CD8-positive, alpha-beta memory T cell (primary cell): Measurements from ENCODE around the gene FOXQ1. TPM values are rescaled to one million over a fixed set of nuclear protein-coding genes. Genes with fewer than 3 reads are reported as not detected.
A peak's percentile ranks its signal among the peaks of the same experiment; 100 is the strongest.

ENCODE experiments used
- CTCF ChIA-PET: fragments of 350-600 bp; sonication (Branson Sonifier 250); formaldehyde crosslinking; loops from one replicate; lab custom pipeline; 2021; ENCODE audit warnings: antibody characterized with exemption; lab: Charles Lee
- POLR2A ChIA-PET: fragments of 350-600 bp; sonication (Branson Sonifier 250); formaldehyde crosslinking; loops from one replicate; lab custom pipeline; 2021; ENCODE audit warnings: antibody characterized with exemption; lab: Charles Lee
- DNase-seq, 5 donors: peaks; one replicate each; pipeline versions ENCODE4 v3.0.0 to v3.0.0-alpha.2; 2020 to 2022; ENCODE audit warnings: mixed read lengths in 1 of 5
- H3K27ac ChIP-seq: one replicate; pipeline ENCODE4 v1.7.0; 2013; ENCODE audit warnings: low read depth, mild to moderate bottlenecking, low read length, moderate library complexity
- H3K27me3 ChIP-seq: 2 replicates; pipeline ENCODE4 v1.7.0; 2013; ENCODE audit warnings: low read length, mild to moderate bottlenecking; ENCODE audit not compliant: insufficient read depth, poor library complexity, severe bottlenecking
- H3K36me3 ChIP-seq: 2 replicates; pipeline ENCODE4 v1.7.0; 2013; ENCODE audit warnings: mild to moderate bottlenecking, low read length, moderate library complexity; ENCODE audit not compliant: insufficient read depth
- H3K4me1 ChIP-seq: 2 replicates; pipeline ENCODE4 v1.7.0; 2013; ENCODE audit warnings: mild to moderate bottlenecking, low read length, moderate library complexity; ENCODE audit not compliant: insufficient read depth
- H3K4me3 ChIP-seq: 2 replicates; pipeline ENCODE4 v1.7.0; 2013; ENCODE audit warnings: mild to moderate bottlenecking, low read length
- H3K9me3 ChIP-seq: 2 replicates; pipeline ENCODE4 v1.7.0; 2013; ENCODE audit warnings: mild to moderate bottlenecking, low read length
- H3K27ac Mint-ChIP-seq, 8 donors: one replicate each; pipeline ENCODE4 v1.8.0; 2020 to 2021; ENCODE audit warnings: mixed read lengths in 8 of 8, mild to moderate bottlenecking in 6 of 8, inconsistent platforms in 3 of 8, moderate library complexity in 3 of 8
- H3K27me3 Mint-ChIP-seq, 2 donors: one replicate each; pipeline ENCODE4 v1.8.0; 2020 to 2021; ENCODE audit warnings: mixed read lengths in 2 of 2, mild to moderate bottlenecking in 1 of 2, moderate library complexity in 1 of 2
- H3K36me3 Mint-ChIP-seq, 3 donors: one replicate each; pipeline ENCODE4 v1.8.0; 2020 to 2021; ENCODE audit warnings: mixed read lengths in 3 of 3, inconsistent platforms in 1 of 3, mild to moderate bottlenecking in 1 of 3
- H3K4me1 Mint-ChIP-seq, 3 donors: one replicate each; pipeline ENCODE4 v1.8.0; 2020 to 2021; ENCODE audit warnings: mixed read lengths in 3 of 3, inconsistent platforms in 1 of 3, mild to moderate bottlenecking in 1 of 3
- H3K4me3 Mint-ChIP-seq, 7 donors: one replicate each; pipeline ENCODE4 v1.8.0; 2020 to 2021; ENCODE audit warnings: mixed read lengths in 7 of 7, mild to moderate bottlenecking in 6 of 7, moderate library complexity in 4 of 7, inconsistent platforms in 2 of 7
- H3K9me3 Mint-ChIP-seq, 5 donors: one replicate each; pipeline ENCODE4 v1.8.0; 2020 to 2022; ENCODE audit warnings: mixed read lengths in 5 of 5, mild to moderate bottlenecking in 3 of 5, moderate library complexity in 2 of 5, inconsistent platforms in 1 of 5
- polyA plus RNA-seq: library from polyadenylated mRNA; unstranded; fragments of 300-500 nt; fragmentation: Illumina TruSeq; gene quantifications from one replicate; pipeline ENCODE4 v1.2.3, GENCODE V29; 2021
- total RNA-seq, 2 experiments: library from RNA; stranded (reverse); gene quantifications; one replicate each; pipeline ENCODE4 v1.2.3, GENCODE V29; 2021

Gene FOXQ1
- total and polyA plus RNA-seq, 3 experiments from 2014 or later, result not detected

DNA sequence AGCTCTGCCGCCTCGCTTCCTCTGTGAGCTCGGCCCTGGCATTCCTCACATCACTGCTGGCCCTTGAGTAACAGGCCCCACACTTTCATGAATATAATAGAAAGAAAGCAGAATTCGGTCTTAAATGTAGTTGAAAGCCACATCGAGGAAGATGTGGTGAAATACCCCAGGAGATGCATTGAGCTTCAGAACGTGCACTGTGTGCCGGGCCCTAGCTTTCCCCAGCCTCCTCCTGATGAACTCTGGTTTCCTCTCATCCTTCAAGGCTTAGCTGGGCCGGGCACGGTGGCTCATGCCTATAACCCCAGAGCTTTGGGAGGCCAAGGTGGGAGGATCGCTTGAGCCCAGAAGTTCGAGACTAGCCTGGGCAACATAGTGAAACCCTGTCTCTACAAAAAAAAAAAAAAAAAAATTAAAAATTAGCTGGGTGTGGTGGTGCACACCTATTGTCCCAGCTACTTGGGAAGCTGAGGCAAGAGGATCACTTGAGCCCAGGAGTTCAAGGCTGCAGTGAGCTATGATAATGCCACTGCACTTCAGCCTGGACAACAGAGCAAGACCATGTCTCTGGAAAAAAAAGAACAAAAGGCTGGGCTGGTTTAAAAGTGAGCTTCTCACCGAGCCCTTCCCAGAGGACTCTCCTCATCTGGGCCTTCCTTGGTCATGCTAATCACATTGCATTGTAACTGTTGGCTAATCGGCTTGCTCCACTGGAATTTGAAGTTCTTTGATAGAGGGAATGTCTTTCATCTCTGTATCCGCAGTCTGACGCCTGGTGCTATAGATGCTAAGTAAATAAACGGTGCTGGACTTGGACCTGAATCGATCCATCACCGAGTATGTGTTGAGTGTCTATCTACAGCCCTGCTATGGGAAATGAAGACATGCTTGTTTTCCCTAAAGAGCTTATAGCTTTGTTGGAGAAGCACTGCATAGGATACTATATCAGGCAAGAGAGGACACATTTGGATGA lies 43.8 kb upstream of the FOXQ1 start:
- no peak overlapping the region for H3K4me3 Mint-ChIP-seq
- no peaks in the 10 kb centered on the region for H3K4me1 Mint-ChIP-seq

DNA sequence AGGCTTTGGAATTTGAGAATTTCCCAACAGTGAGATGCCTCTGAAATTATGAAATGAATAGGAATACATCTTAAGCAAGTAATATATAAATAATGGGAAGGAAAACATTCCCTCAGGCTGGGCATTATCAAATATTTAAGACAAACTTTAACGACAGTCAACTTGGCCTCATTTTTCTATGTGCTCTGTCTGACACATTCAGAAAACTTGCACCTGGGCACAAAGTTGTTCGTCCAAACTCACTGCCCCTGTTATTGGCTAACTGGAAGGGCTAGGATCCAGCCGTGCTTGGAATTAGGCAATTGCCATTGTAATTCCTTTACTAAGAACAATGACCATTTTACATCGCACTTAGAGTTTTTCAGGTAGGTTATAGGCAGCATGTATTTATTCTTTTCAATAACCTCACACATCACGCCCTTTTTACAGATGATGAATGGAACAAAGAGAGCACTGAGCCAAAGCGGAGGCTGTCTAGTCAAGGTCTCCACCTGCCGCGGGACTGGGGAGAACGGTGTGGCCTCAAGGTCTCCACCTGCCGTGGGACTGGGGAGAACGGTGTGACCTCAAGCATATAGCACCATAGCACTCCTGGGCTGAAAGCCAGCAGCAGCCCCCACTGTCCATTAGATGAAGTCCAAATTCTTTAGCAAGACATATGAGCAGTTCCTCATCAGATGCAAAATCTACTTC lies 40.7 kb upstream of the FOXQ1 start:
- no peak for DNase-seq
- no peaks in the 10 kb centered on the region for H3K36me3 ChIP-seq
- H3K4me1 ChIP-seq, result no peaks in the 10 kb centered on the region
- H3K4me3 Mint-ChIP-seq, result no peak overlapping the region
- H3K4me3 ChIP-seq, result no peak overlapping the region
- H3K4me1 Mint-ChIP-seq, result no peaks in the 10 kb centered on the region
- H3K27me3 ChIP-seq, result peaks cover 1% of the 10 kb centered on the region
- H3K27me3 Mint-ChIP-seq, result peaks cover 7 to 39% of the 10 kb centered on the region in 2 donors
- no peak overlapping the region for H3K27ac Mint-ChIP-seq
- H3K9me3 Mint-ChIP-seq, result peaks cover 0 to 7% (median 2%) of the 10 kb centered on the region in 5 donors
- no peaks in the 10 kb centered on the region for H3K9me3 ChIP-seq
- H3K36me3 Mint-ChIP-seq, result peaks cover 0 to 2% (median 0%) of the 10 kb centered on the region in 3 donors
- CTCF ChIA-PET, result no interaction called here
- POLR2A ChIA-PET, result no interaction called here
- H3K27ac ChIP-seq, result no peak overlapping the region

More for the DNA sequence above, 43.8 kb upstream of the FOXQ1 start:
- Mint-ChIP-seq H3K9me3 (peaks cover 0 to 4% (median 2%) of the 10 kb centered on the region in 5 donors), H3K27me3 (peaks cover 13 to 20% of the 10 kb centered on the region in 2 donors), H3K27ac (no peak overlapping the region), H3K36me3 (no peaks in the 10 kb centered on the region)
- ChIA-PET POLR2A (no interaction called here), CTCF (no interaction called here)
- Histone ChIP-seq H3K9me3 (no peaks in the 10 kb centered on the region), H3K4me3 (no peak overlapping the region), H3K4me1 (no peaks in the 10 kb centered on the region), H3K36me3 (no peaks in the 10 kb centered on the region), H3K27ac (no peak overlapping the region), H3K27me3 (peaks cover 3% of the 10 kb centered on the region)
- DNase-seq, result no peak

DNA sequence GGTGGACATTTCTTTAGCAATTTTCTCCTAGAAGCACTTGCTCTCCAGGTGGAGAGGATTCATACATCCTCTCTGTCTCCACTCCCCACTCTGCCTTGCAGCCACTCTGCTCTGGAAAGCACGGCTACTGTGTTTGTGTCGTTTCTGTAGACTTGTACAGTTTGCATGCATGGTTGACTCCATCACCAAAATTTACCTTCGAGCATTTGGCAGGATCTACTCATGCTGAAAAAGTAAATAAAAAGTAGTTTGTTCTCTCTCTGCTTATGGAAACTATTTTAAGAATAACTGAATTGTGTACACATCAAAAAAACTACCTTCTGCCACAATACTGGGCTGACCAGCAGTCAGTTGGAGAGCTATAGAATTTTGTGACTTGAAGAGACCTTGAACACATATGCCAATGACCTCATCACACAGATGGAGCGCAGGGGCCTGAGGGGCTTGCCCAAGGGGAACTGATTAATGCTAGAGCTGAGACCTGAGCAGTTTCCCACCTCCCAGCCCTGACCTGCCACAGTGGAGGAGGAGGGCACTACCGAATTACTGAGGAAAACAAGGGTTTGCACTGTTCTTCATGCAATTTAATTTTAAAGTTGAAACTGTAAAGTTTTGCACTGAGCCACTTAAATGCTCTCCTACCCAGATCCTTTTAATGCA lies 33.7 kb upstream of the FOXQ1 start:
- ChIA-PET POLR2A (no interaction called here), CTCF (no interaction called here)
- Histone ChIP-seq H3K9me3 (no peaks in the 10 kb centered on the region), H3K27ac (no peak overlapping the region), H3K27me3 (no peaks in the 10 kb centered on the region), H3K4me1 (no peaks in the 10 kb centered on the region), H3K4me3 (no peak overlapping the region), H3K36me3 (no peaks in the 10 kb centered on the region)
- no peak overlapping the region for H3K27ac Mint-ChIP-seq
- no peak overlapping the region for H3K4me3 Mint-ChIP-seq
- H3K4me1 Mint-ChIP-seq, result no peaks in the 10 kb centered on the region
- peaks cover 13 to 53% of the 10 kb centered on the region in 2 donors for H3K27me3 Mint-ChIP-seq
- DNase-seq, result no peak
- H3K9me3 Mint-ChIP-seq, result peaks cover 0 to 2% (median 0%) of the 10 kb centered on the region in 5 donors
- H3K36me3 Mint-ChIP-seq, result peaks cover 0 to 2% (median 0%) of the 10 kb centered on the region in 3 donors

DNA sequence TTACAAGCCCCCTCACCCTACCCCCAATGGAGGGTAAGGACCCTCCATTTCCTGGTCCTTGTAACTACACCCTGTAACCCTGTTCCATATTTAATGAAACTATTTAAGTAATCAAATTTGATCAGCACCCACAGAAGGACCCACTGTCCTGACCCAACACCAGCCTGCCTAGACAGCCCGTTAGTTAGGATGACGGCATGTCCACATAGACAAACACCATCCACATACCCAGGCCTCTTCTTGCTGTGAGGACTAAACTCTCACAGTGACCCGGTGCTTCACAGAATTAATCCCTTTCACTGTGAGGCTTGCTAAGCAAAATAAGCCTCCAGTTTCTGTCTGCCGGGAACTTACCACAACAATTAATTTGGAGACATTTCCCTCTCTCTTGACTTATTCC lies 32.8 kb upstream of the FOXQ1 start:
- Histone ChIP-seq H3K36me3 (no peaks in the 10 kb centered on the region), H3K4me1 (no peaks in the 10 kb centered on the region), H3K9me3 (no peaks in the 10 kb centered on the region), H3K27ac (no peak overlapping the region), H3K4me3 (no peak overlapping the region), H3K27me3 (no peaks in the 10 kb centered on the region)
- no peak for DNase-seq
- CTCF ChIA-PET, result no interaction called here
- Mint-ChIP-seq H3K4me1 (no peaks in the 10 kb centered on the region), H3K27me3 (peaks cover 14 to 52% of the 10 kb centered on the region in 2 donors), H3K9me3 (peaks cover 0 to 2% (median 0%) of the 10 kb centered on the region in 5 donors), H3K4me3 (no peak overlapping the region), H3K36me3 (peaks cover 0 to 2% (median 0%) of the 10 kb centered on the region in 3 donors), H3K27ac (no peak overlapping the region)
- POLR2A ChIA-PET, result no interaction called here

DNA sequence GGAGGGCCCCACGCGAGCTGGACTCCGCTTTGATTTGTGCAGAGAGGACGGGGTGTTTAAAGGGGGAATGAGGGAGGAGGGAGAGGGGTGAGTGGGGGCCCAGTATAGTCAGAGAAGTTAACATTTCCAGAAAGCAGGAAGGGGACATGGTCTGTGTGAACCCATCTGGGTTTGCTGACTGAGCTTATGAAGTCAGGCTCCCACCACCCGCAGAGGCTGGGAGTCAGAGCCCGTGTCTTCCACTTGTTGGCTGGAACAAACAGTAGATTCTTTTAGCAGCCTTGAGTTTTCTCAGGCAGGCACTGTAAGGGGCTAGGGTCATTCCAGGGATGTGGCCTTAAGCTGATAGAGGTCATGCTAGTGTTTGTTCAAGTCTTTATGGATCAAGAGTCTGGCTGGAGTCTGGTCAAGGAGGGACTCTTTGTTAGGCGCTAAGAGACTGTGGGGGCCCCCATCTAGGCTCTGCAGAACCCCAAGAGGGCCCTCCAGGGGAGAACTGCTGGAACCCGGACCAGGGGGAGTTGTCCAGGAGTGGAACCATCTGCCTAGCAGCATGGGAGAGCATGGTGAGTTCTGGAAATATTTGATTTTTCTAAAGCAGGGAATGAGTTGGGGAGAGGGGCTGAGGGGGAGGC lies 31.1 kb upstream of the FOXQ1 start:
- Histone ChIP-seq H3K9me3 (no peaks in the 10 kb centered on the region), H3K27ac (no peak overlapping the region), H3K4me3 (no peak overlapping the region), H3K27me3 (no peaks in the 10 kb centered on the region), H3K4me1 (no peaks in the 10 kb centered on the region), H3K36me3 (no peaks in the 10 kb centered on the region)
- ChIA-PET CTCF (no interaction called here), POLR2A (no interaction called here)
- DNase-seq, result no peak
- H3K36me3 Mint-ChIP-seq, result no peaks in the 10 kb centered on the region
- no peak overlapping the region for H3K4me3 Mint-ChIP-seq
- no peak overlapping the region for H3K27ac Mint-ChIP-seq
- no peaks in the 10 kb centered on the region for H3K4me1 Mint-ChIP-seq
- H3K9me3 Mint-ChIP-seq, result no peaks in the 10 kb centered on the region
- H3K27me3 Mint-ChIP-seq, result peaks cover 13 to 39% of the 10 kb centered on the region in 2 donors

DNA sequence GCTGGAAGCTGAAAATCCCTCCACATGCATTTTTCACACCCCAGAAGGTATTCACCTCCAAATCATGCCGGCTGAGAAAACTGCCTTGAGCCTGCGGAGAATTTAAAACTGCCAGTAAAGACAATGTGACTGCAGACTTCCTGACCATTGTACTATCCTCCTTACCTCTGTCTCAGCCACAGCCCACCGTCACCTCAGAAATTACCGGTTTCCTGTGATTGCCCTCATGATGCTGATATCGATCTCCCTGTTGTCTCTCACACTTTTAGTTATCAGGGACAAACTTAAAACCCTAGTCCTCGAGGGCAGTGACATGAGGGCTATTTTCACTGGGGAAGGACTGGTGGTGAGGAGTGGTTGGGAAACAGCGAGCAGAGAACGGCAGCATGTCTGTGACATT lies 30.2 kb upstream of the FOXQ1 start:
- Histone ChIP-seq H3K4me1 (no peaks in the 10 kb centered on the region), H3K27ac (no peak overlapping the region), H3K36me3 (no peaks in the 10 kb centered on the region), H3K9me3 (no peaks in the 10 kb centered on the region), H3K4me3 (no peak overlapping the region), H3K27me3 (no peaks in the 10 kb centered on the region)
- H3K4me1 Mint-ChIP-seq, result no peaks in the 10 kb centered on the region
- peak overlapping the region in 1 of 8 donors; percentile 10 for H3K27ac Mint-ChIP-seq
- POLR2A ChIA-PET, result no interaction called here
- H3K9me3 Mint-ChIP-seq, result no peaks in the 10 kb centered on the region
- no peaks in the 10 kb centered on the region for H3K36me3 Mint-ChIP-seq
- no peak overlapping the region for H3K4me3 Mint-ChIP-seq
- peaks cover 10 to 41% of the 10 kb centered on the region in 2 donors for H3K27me3 Mint-ChIP-seq
- CTCF ChIA-PET, result no interaction called here
- no peak for DNase-seq

DNA sequence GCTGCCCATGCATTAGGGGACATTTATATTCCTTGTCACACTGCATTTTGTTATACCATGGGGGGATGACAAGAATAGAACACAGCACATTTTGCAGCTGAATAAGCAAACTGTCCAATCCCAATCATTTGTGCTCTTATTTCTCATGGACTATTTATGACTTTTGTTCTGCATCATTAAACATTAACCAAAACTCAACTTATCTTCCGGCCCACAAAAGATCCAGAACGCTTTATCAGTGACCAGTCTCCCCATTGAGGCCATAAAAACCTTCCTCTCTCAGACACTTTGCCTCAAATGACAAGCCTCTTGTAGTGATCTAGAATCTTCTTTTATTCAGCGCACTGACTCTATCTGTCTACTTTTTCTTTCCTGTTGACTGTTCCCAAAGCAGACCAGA lies 28.4 kb upstream of the FOXQ1 start:
- Mint-ChIP-seq H3K4me1 (no peaks in the 10 kb centered on the region), H3K27me3 (peaks cover 10 to 49% of the 10 kb centered on the region in 2 donors), H3K9me3 (no peaks in the 10 kb centered on the region), H3K4me3 (no peak overlapping the region), H3K27ac (no peak overlapping the region), H3K36me3 (no peaks in the 10 kb centered on the region)
- Histone ChIP-seq H3K27me3 (no peaks in the 10 kb centered on the region), H3K36me3 (no peaks in the 10 kb centered on the region), H3K9me3 (no peaks in the 10 kb centered on the region), H3K4me1 (no peaks in the 10 kb centered on the region), H3K27ac (no peak overlapping the region), H3K4me3 (no peak overlapping the region)
- POLR2A ChIA-PET, result no interaction called here
- DNase-seq, result no peak
- CTCF ChIA-PET, result no interaction called here
